ENCODE data around the gene LSM11.

LSM11 gene

GRCh38 chr5:157770665-157771064 lies 27.2 kb downstream of the LSM11 start:
- ATAC-seq, result no peak
- TF ChIP-seq TOX (CRISPR knock-in tag; IDR thresholded peaks at IDR 0.05; ENCODE audit: borderline replicate concordance) (no peak), OSR1 (CRISPR knock-in tag; IDR thresholded peaks at IDR 0.05) (no peak)

- ATAC-seq, result no peak
- TF ChIP-seq ZNF70 (CRISPR knock-in tag; IDR thresholded peaks at IDR 0.05), result no peak
- no peak for TF ChIP-seq ESRRG (CRISPR knock-in tag; IDR thresholded peaks at IDR 0.05)
Observed at GRCh38 chr5:157772127-157772526, 28.6 kb downstream of the LSM11 start.

GRCh38 chr5:157778121-157778805 lies 34.8 kb downstream of the LSM11 start:
- ATAC-seq, result peak; percentile 95
- no peak for TF ChIP-seq ZC3H10 (CRISPR knock-in tag; IDR thresholded peaks at IDR 0.05)
- TF ChIP-seq GLIS3 (CRISPR knock-in tag; IDR thresholded peaks at IDR 0.05), result no peak
- no peak for TF ChIP-seq ZNF70 (CRISPR knock-in tag; IDR thresholded peaks at IDR 0.05)
- TF ChIP-seq TOX (CRISPR knock-in tag; IDR thresholded peaks at IDR 0.05; ENCODE audit: borderline replicate concordance), result peak; percentile 35; the same call in 1 of the 2 replicates
- no peak for TF ChIP-seq PPARA (CRISPR knock-in tag; IDR thresholded peaks at IDR 0.05; ENCODE audit: borderline replicate concordance)
- no peak for TF ChIP-seq OSR1 (CRISPR knock-in tag; IDR thresholded peaks at IDR 0.05)
- TF ChIP-seq ISL1 (CRISPR knock-in tag; IDR thresholded peaks at IDR 0.05), result no peak
- no peak for TF ChIP-seq CSDC2 (CRISPR knock-in tag; IDR thresholded peaks at IDR 0.05)
- TF ChIP-seq ZNF8 (CRISPR knock-in tag; IDR thresholded peaks at IDR 0.05), result no peak
- TF ChIP-seq TCF4 (CRISPR knock-in tag; IDR thresholded peaks at IDR 0.05; ENCODE audit: borderline replicate concordance), result peak; percentile 13; the same call in 1 of the 2 replicates
- TF ChIP-seq, protein P1, sequence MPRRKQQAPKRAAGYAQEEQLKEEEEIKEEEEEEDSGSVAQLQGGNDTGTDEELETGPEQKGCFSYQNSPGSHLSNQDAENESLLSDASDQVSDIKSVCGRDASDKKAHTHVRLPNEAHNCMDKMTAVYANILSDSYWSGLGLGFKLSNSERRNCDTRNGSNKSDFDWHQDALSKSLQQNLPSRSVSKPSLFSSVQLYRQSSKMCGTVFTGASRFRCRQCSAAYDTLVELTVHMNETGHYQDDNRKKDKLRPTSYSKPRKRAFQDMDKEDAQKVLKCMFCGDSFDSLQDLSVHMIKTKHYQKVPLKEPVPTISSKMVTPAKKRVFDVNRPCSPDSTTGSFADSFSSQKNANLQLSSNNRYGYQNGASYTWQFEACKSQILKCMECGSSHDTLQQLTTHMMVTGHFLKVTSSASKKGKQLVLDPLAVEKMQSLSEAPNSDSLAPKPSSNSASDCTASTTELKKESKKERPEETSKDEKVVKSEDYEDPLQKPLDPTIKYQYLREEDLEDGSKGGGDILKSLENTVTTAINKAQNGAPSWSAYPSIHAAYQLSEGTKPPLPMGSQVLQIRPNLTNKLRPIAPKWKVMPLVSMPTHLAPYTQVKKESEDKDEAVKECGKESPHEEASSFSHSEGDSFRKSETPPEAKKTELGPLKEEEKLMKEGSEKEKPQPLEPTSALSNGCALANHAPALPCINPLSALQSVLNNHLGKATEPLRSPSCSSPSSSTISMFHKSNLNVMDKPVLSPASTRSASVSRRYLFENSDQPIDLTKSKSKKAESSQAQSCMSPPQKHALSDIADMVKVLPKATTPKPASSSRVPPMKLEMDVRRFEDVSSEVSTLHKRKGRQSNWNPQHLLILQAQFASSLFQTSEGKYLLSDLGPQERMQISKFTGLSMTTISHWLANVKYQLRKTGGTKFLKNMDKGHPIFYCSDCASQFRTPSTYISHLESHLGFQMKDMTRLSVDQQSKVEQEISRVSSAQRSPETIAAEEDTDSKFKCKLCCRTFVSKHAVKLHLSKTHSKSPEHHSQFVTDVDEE (CRISPR knock-in tag; IDR thresholded peaks at IDR 0.05), result no peak

GRCh38 chr5:157779221-157779620 lies 35.7 kb downstream of the LSM11 start:
- no peak for ATAC-seq
- no peak for TF ChIP-seq PPARA (CRISPR knock-in tag; IDR thresholded peaks at IDR 0.05; ENCODE audit: borderline replicate concordance)
- TF ChIP-seq CSDC2 (CRISPR knock-in tag; IDR thresholded peaks at IDR 0.05), result no peak
- TF ChIP-seq GLIS3 (CRISPR knock-in tag; IDR thresholded peaks at IDR 0.05), result no peak
- TF ChIP-seq RARB (CRISPR knock-in tag; IDR thresholded peaks at IDR 0.05), result no peak
- no peak for TF ChIP-seq OSR1 (CRISPR knock-in tag; IDR thresholded peaks at IDR 0.05)
- TF ChIP-seq TCF4 (CRISPR knock-in tag; IDR thresholded peaks at IDR 0.05; ENCODE audit: borderline replicate concordance), result no peak
- TF ChIP-seq, protein P1 (CRISPR knock-in tag; IDR thresholded peaks at IDR 0.05), result no peak
- TF ChIP-seq BACH2 (CRISPR knock-in tag; IDR thresholded peaks at IDR 0.05; ENCODE audit: borderline replicate concordance), result no peak
- TF ChIP-seq CREB5 (CRISPR knock-in tag; IDR thresholded peaks at IDR 0.05; ENCODE audit: low read depth), result no peak
- no peak for TF ChIP-seq ZNF70 (CRISPR knock-in tag; IDR thresholded peaks at IDR 0.05)
- no peak for TF ChIP-seq ZFP3 (CRISPR knock-in tag; IDR thresholded peaks at IDR 0.05)
- TF ChIP-seq ARNTL (CRISPR knock-in tag; IDR thresholded peaks at IDR 0.05; ENCODE audit: borderline replicate concordance, low read depth), result no peak
- no peak for TF ChIP-seq ZFP30 (CRISPR knock-in tag; IDR thresholded peaks at IDR 0.05)
- no peak for TF ChIP-seq ESRRG (CRISPR knock-in tag; IDR thresholded peaks at IDR 0.05)
- TF ChIP-seq, protein P2, sequence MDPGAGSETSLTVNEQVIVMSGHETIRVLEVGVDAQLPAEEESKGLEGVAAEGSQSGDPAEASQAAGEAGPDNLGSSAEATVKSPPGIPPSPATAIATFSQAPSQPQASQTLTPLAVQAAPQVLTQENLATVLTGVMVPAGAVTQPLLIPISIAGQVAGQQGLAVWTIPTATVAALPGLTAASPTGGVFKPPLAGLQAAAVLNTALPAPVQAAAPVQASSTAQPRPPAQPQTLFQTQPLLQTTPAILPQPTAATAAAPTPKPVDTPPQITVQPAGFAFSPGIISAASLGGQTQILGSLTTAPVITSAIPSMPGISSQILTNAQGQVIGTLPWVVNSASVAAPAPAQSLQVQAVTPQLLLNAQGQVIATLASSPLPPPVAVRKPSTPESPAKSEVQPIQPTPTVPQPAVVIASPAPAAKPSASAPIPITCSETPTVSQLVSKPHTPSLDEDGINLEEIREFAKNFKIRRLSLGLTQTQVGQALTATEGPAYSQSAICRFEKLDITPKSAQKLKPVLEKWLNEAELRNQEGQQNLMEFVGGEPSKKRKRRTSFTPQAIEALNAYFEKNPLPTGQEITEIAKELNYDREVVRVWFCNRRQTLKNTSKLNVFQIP (CRISPR knock-in tag; IDR thresholded peaks at IDR 0.05; ENCODE audit: borderline replicate concordance, low read depth), result no peak
- no peak for TF ChIP-seq TOX (CRISPR knock-in tag; IDR thresholded peaks at IDR 0.05; ENCODE audit: borderline replicate concordance)
- TF ChIP-seq SNAI2 (CRISPR knock-in tag; IDR thresholded peaks at IDR 0.05), result no peak

All from SK-N-SH treated with all-trans-retinoic acid at 6 μM for 48 hours (cell line).